Esophagus squamous epithelium (tissue), 5 donors: Measurements from ENCODE around the gene NOSIP. TPM values are rescaled to one million over a fixed set of nuclear protein-coding genes. Genes with fewer than 3 reads are reported as not detected.

Experiments used
- DNase-seq: peaks from one replicate; lab custom pipeline; 2025; lab: John Stamatoyannopoulos, UW
- H3K27ac ChIP-seq, 4 donors: fragments of 200-600 bp; sonication (generic); one replicate each; pipeline ENCODE4 v1.5.1; 2016 to 2019; ENCODE audit warnings: mild to moderate bottlenecking in 1 of 4
- H3K27me3 ChIP-seq, 4 donors: fragments of 200-600 bp; sonication (generic); 1 replicate in 3 of 4; 2 replicates in 1 of 4; pipeline versions ENCODE4 v1.5.1 to v1.6.0; 2017 to 2021; ENCODE audit warnings: antibody characterized with exemption in 1 of 4
- H3K36me3 ChIP-seq, 3 donors: fragments of 200-600 bp; sonication (generic); one replicate each; pipeline ENCODE4 v1.5.1; 2016 to 2019
- H3K4me1 ChIP-seq, 3 donors: fragments of 200-600 bp; sonication (generic); one replicate each; pipeline ENCODE4 v1.5.1; 2017 to 2019
- H3K4me3 ChIP-seq, 4 donors: fragments of 200-600 bp; sonication (generic); 1 replicate in 3 of 4; 2 replicates in 1 of 4; pipeline ENCODE4 v1.5.1; 2016 to 2019; ENCODE audit warnings: mild to moderate bottlenecking in 2 of 4, moderate library complexity in 1 of 4
- H3K9me3 ChIP-seq, 3 donors: fragments of 200-600 bp; sonication (generic); one replicate each; pipeline ENCODE4 v1.5.1; 2016 to 2019
- POLR2A ChIP-seq, 4 donors: fragments of 450-650 bp; IDR thresholded peaks; one replicate each; pipeline ENCODE4 v1.6.1; 2017; ENCODE audit warnings: antibody characterized with exemption in 4 of 4, mild to moderate bottlenecking in 4 of 4, moderate library complexity in 3 of 4
- WGBS, 2 donors: methylation state at CpG; one replicate each; pipeline ENCODE4 v1.1.5; 2018; 5-methylcytosine and 5-hydroxymethylcytosine counted together
- intact Hi-C: fragments of 100-400 bp; cut with DNase I; formaldehyde crosslinking; loops from one replicate; pipeline ENCODE4 v1.15.0; 2022
- total RNA-seq, 4 donors: library from RNA; depleted of rRNA; stranded (reverse); fragments of >200 nt; gene quantifications; one replicate each; pipeline ENCODE4 v1.1.0, GENCODE V29; 2016
- TF ChIP-seq, protein P1 (sequence below), 6 experiments: fragments of 450-650 bp in 4 of 6; fragments of 200-600 bp in 2 of 6; sonication (generic) in 2 of 6; IDR thresholded peaks; one replicate each; pipeline ENCODE4 v1.5.1; 2016 to 2019; ENCODE audit warnings: antibody characterized with exemption in 6 of 6, mild to moderate bottlenecking in 4 of 6, moderate library complexity in 4 of 6
- donor health status: DM: yes; HTN: yes; CAD: no.

Gene NOSIP
- total RNA-seq, 4 donors from 2014 or later, result 37.8 to 50.7 (median 40.2) TPM

DNA sequence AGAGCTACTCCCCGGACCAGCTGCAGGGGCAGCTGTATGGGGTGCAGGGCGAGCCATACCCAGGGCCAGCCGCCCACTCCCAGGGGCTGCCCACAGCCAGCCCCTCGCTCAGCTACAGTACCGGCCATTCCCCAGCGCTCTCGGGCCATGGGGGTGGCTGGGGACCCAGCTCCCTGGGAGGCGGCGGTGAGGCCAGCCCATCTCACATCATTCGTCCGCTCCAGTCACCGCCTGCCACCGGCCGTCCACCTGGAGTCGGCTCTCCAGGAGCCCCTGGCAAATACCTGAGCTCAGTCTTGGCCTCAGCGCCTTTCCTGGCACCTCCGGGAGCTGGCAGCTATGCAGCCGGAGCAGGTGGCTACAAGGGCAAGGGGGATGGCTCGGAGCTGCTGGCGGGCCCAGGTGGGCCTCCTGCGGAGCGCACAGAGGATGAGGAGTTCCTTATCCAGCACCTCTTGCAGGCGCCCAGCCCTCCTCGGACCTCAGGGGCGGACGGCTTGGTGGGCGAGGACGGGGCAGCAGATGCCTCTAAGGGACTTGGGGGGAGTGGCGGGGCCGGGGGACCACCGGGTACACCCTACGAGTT is 15.6 kb upstream of the NOSIP start:
- Histone ChIP-seq H3K27me3 (no peaks in the 10 kb centered on the region), H3K4me1 (peaks cover 15 to 41% (median 21%) of the 10 kb centered on the region in 3 donors), H3K27ac (no peak overlapping the region), H3K9me3 (no peaks in the 10 kb centered on the region), H3K4me3 (no peak overlapping the region), H3K36me3 (peaks cover 40 to 71% (median 44%) of the 10 kb centered on the region in 3 donors)
- intact Hi-C loops, result no loop called here
- no peak for TF ChIP-seq POLR2A (IDR thresholded peaks at IDR 0.05)
- TF ChIP-seq, protein P1, sequence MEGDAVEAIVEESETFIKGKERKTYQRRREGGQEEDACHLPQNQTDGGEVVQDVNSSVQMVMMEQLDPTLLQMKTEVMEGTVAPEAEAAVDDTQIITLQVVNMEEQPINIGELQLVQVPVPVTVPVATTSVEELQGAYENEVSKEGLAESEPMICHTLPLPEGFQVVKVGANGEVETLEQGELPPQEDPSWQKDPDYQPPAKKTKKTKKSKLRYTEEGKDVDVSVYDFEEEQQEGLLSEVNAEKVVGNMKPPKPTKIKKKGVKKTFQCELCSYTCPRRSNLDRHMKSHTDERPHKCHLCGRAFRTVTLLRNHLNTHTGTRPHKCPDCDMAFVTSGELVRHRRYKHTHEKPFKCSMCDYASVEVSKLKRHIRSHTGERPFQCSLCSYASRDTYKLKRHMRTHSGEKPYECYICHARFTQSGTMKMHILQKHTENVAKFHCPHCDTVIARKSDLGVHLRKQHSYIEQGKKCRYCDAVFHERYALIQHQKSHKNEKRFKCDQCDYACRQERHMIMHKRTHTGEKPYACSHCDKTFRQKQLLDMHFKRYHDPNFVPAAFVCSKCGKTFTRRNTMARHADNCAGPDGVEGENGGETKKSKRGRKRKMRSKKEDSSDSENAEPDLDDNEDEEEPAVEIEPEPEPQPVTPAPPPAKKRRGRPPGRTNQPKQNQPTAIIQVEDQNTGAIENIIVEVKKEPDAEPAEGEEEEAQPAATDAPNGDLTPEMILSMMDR (IDR thresholded peaks at IDR 0.05), result no peak
- 100% methylated on average over 3 to 6 of the region's 32 CpGs for WGBS, 2 donors
- DNase-seq, result no peak

DNA sequence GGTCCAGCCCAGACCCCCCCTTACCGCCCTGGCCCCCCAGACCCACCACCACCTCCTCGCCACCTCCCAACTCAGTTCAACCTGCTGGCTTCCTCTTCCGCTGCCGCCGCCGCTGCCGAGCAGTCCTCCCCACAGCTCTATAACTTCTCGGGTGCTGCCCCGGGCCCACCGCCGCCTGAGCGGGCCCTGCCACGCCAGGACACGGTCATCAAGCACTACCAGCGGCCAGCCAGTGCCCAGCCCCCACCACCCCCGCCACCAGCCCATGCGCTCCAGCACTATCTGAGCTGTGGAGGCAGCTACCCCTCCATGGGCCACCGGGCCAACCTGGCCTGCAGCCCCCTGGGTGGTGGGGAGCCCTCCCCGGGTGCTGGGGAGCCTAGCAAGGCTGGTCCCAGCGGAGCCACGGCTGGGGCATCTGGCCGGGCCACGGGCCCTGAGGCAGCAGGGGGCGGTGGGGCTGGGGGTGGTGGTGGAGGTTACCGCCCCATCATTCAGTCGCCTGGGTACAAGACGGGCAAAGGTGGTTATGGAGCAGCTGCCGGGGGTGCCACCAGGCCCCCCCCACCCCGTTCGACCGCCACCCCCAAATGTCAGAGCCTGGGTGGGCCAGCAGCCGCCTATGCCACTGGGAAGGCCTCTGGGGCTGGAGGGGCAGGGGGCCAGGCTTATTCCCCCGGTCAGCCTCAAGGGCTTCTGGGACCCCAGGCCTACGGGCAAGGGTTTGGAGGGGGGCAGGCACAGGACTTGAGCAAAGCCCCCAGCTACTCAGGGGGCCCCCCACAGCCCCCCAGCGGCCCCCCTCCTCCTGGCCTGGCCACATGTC is 14.8 kb upstream of the NOSIP start:
- no peak overlapping the region for H3K4me3 ChIP-seq
- TF ChIP-seq, protein P1 (IDR thresholded peaks at IDR 0.05), result no peak
- TF ChIP-seq POLR2A (IDR thresholded peaks at IDR 0.05), result no peak
- peaks cover 40 to 64% (median 43%) of the 10 kb centered on the region in 3 donors for H3K36me3 ChIP-seq
- H3K27ac ChIP-seq, result peak overlapping the region in 1 of 4 donors; percentile 9
- 97 to 99% methylated on average over 8 to 16 of the region's 35 CpGs for WGBS, 2 donors
- DNase-seq, result no peak
- no peaks in the 10 kb centered on the region for H3K27me3 ChIP-seq
- H3K4me1 ChIP-seq, result peaks cover 15 to 47% (median 21%) of the 10 kb centered on the region in 3 donors
- no peaks in the 10 kb centered on the region for H3K9me3 ChIP-seq
- intact Hi-C loops, result no loop called here

DNA sequence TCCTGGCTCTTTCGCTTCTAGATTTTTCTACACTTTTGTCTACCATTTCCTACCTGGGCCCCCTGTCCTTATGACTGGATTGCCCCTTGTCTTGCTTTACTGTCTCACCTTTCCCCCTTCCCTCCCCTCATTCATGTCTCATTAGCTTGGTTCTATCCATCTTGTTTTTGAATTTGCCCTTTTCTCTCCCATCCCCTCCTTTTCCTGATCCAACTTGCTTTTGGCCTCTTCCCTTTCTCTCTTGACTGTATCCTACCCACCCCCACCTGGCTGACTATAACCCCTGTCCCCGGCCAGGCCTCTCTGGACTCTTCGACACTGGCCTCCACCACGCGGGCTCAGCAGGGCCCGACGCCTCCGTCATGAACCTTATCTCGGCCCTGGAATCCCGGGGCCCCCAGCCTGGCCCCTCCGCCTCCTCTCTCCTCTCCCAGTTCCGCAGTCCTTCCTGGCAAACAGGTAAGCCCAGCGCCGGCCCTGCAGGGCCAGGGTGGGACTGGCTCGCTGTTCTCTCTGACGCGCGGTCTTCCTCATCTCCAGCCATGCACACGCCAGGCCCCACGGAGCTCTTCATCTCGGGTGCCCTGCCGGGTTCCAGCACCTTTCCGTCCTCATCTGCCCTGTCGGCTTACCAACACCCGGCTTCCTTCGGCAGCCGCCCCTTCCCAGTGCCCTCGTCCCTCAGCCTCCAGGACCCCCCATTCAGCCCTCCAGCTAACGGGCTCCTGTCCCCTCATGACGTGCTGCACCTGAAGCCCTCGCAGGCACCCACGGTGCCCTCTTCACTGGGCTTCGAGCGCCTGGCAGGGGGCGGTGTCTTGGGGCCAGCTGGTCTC is 14.0 kb upstream of the NOSIP start:
- H3K27ac ChIP-seq, result peak overlapping the region in 3 of 4 donors; percentile 86 to 97 (median 95)
- WGBS, 2 donors, result 91 to 93% methylated on average over 32 to 33 of the region's 35 CpGs
- H3K27me3 ChIP-seq, result no peaks in the 10 kb centered on the region
- TF ChIP-seq POLR2A (IDR thresholded peaks at IDR 0.05), result no peak
- TF ChIP-seq, protein P1 (IDR thresholded peaks at IDR 0.05), result no peak
- peaks cover 15 to 56% (median 21%) of the 10 kb centered on the region in 3 donors for H3K4me1 ChIP-seq
- peaks cover 37 to 55% (median 38%) of the 10 kb centered on the region in 3 donors for H3K36me3 ChIP-seq
- intact Hi-C loops, result no loop called here
- H3K9me3 ChIP-seq, result no peaks in the 10 kb centered on the region
- no peak overlapping the region for H3K4me3 ChIP-seq
- DNase-seq, result no peak

DNA sequence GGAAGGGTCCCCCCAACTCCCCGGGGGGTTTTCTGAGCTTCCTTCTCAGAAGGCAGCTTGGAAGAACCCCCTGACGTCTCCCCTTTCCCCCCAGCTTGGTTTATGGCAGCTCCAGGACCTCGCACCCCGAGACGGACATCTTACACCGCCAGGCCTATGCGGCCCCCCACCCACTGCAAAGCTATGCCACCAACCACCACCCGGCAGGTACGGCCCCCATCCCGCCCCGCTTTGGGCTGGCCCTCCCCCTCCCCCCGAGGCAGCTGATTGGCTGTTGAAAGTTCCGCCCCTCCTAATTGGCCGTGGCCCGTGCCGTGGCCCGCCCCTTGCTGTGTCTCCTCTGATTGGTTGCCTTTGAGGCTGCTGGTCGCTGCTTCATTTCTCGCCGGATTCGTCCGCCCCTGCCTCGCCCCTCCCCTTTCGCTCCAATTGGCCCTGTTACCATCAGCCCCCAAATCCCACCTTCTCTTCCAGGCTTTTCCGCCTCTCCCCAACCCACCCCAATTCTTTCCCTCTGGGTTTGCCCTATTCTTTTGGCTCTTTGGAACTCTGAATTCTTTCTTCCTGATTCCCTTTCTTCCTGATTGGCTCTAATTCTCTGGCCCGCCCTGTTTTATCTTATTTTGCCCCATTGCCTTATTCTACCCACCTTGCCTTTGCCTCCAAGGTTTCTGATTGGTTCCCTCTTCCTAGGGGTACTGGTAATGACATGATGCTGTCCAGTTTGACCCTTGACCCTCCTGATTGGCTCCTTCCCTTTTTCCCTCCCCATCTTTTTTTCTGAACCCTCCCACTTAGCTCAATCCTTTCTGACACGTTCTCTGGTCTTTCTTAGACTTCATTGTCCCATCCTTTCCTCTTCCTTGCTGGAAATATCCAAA is 13.1 kb upstream of the NOSIP start:
- 10 to 11% methylated on average over 12 to 14 of the region's 27 CpGs for WGBS, 2 donors
- H3K27ac ChIP-seq, result peak overlapping the region; percentile 86 to 97 (median 94)
- H3K36me3 ChIP-seq, result peaks cover 35 to 46% (median 35%) of the 10 kb centered on the region in 3 donors
- no peaks in the 10 kb centered on the region for H3K9me3 ChIP-seq
- no peaks in the 10 kb centered on the region for H3K27me3 ChIP-seq
- intact Hi-C loops, result no loop called here
- peak; percentile 37 for DNase-seq
- peaks cover 15 to 56% (median 21%) of the 10 kb centered on the region in 3 donors for H3K4me1 ChIP-seq
- no peak for TF ChIP-seq POLR2A (IDR thresholded peaks at IDR 0.05)
- TF ChIP-seq, protein P1 (IDR thresholded peaks at IDR 0.05), result no peak
- peak overlapping the region; percentile 85 to 95 (median 88) for H3K4me3 ChIP-seq
